K562 (cell line): ENCODE measurements around the gene TEAD3. TPM values are rescaled to one million over a fixed set of nuclear protein-coding genes. Genes with fewer than 3 reads are reported as not detected.
A peak's percentile ranks its signal among the peaks of the same experiment; 100 is the strongest.

Experiments
- EWSR1 ChIP-seq: fragments of 450-650 bp; IDR thresholded peaks from 2 replicates; pipeline ENCODE4 v1.6.1; 2018; ENCODE audit warnings: borderline replicate concordance, mild to moderate bottlenecking, low read depth, moderate library complexity; ENCODE audit not compliant: partially characterized antibody
- HMG20A ChIP-seq: fragments of 450-650 bp; formaldehyde crosslinking; conservative IDR thresholded peaks from 2 replicates; pipeline ENCODE4 v1.4.0; 2020; ENCODE audit warnings: mild to moderate bottlenecking, mixed read lengths
- HNRNPL ChIP-seq: fragments of 200-400 bp; formaldehyde crosslinking; IDR thresholded peaks from 2 replicates; pipeline ENCODE4 v1.6.1; 2017; ENCODE audit warnings: low read depth, mild to moderate bottlenecking, low read length
- PREB ChIP-seq: sonication (generic); formaldehyde crosslinking; IDR thresholded peaks from 2 replicates; pipeline ENCODE4 v1.8.1; 2023; ENCODE audit warnings: mild to moderate bottlenecking, missing genetic modification reagents
- PRMT5 ChIP-seq: sonication (generic); formaldehyde crosslinking; IDR thresholded peaks from 2 replicates; pipeline ENCODE4 v1.5.0; 2020; ENCODE audit warnings: missing genetic modification reagents
- RBM39 ChIP-seq: fragments of 200-400 bp; formaldehyde crosslinking; optimal IDR thresholded peaks from 2 replicates; pipeline ENCODE3; 2018; ENCODE audit warnings: low read depth, low read length
- SIRT6 ChIP-seq: IDR thresholded peaks from one replicate; pipeline ENCODE4 v1.6.1; 2012; ENCODE audit warnings: low read depth, mild to moderate bottlenecking, control low read depth, inconsistent platforms, low read length, moderate library complexity
- ZNF140 ChIP-seq: fragments of 250-450 bp; sonication (Bioruptor Pico); IDR thresholded peaks from 2 replicates; pipeline ENCODE4 v1.8.0; 2021; ENCODE audit warnings: moderate library complexity, mild to moderate bottlenecking, inconsistent platforms
- ZNF143 ChIP-seq: sonication (generic); formaldehyde crosslinking; IDR thresholded peaks from 2 replicates; pipeline ENCODE4 v1.9.0; 2022; ENCODE audit warnings: mild to moderate bottlenecking, missing genetic modification reagents
- ZNF253 ChIP-seq: fragments of 250-450 bp; sonication (Bioruptor Pico); conservative IDR thresholded peaks from 2 replicates; pipeline ENCODE4 v1.6.1; 2021; ENCODE audit warnings: mild to moderate bottlenecking
- ZNF445 ChIP-seq: fragments of 250-450 bp; sonication (Bioruptor Pico); IDR thresholded peaks from 2 replicates; pipeline ENCODE4 v1.4.0; 2020; ENCODE audit warnings: low read depth, mild to moderate bottlenecking, moderate library complexity
- ZNF609 ChIP-seq: sonication (generic); formaldehyde crosslinking; IDR thresholded peaks from 2 replicates; pipeline ENCODE4 v1.8.1; 2023; ENCODE audit warnings: missing genetic modification reagents, mild to moderate bottlenecking, borderline replicate concordance
- ZNF75A ChIP-seq: fragments of 450-650 bp; formaldehyde crosslinking; IDR thresholded peaks from 2 replicates; pipeline ENCODE4 v1.4.0; 2020; ENCODE audit warnings: mild to moderate bottlenecking
- polyA plus RNA-seq, 8 experiments: library from polyadenylated mRNA; depleted of rRNA in 4 of 8; stranded (reverse) in 5 of 8; unstranded in 3 of 8; fragments of >200 nt; fragmentation: Nextera tagmentation in 2 of 8; fragmentation: Illumina TruSeq in 1 of 8; extraction: Ambion mirVana in 2 of 8; extraction: Trizol in 1 of 8; gene quantifications; 2 replicates each; pipeline versions ENCODE4 v1.2.1 to v1.2.3, GENCODE V29; 2011 to 2014; ENCODE audit warnings: inconsistent platforms in 1 of 8, missing spikeins in 1 of 8
- total RNA-seq, 7 experiments: library from RNA; depleted of rRNA in 6 of 7; stranded (reverse); fragments of >200 nt in 6 of 7; fragmentation: Illumina TruSeq in 2 of 7; extraction: Trizol in 2 of 7; gene quantifications; 2 replicates each; pipeline versions ENCODE4 v1.2.1 to v1.2.3, GENCODE V29; 2011 to 2021; ENCODE audit warnings: low replicate concordance in 1 of 7
- TF ChIP-seq, protein P1 (sequence below): fragments of 450-650 bp; formaldehyde crosslinking; IDR thresholded peaks from 2 replicates; pipeline ENCODE4 v1.4.0; 2020; ENCODE audit warnings: mild to moderate bottlenecking, mixed read lengths
- TF ChIP-seq, protein P2 (sequence below): fragments of 450-650 bp; IDR thresholded peaks from 2 replicates; pipeline ENCODE4 v1.6.1; 2016; ENCODE audit warnings: missing biosample characterization, missing genetic modification characterization

TEAD3 gene
- total and polyA plus RNA-seq, 9 of the 15 experiments (the other 6 are each of a cell fraction or from before 2014, with no cell fraction given): 0.63 to 13.2 (median 3.3) TPM

- TF ChIP-seq, protein P1, sequence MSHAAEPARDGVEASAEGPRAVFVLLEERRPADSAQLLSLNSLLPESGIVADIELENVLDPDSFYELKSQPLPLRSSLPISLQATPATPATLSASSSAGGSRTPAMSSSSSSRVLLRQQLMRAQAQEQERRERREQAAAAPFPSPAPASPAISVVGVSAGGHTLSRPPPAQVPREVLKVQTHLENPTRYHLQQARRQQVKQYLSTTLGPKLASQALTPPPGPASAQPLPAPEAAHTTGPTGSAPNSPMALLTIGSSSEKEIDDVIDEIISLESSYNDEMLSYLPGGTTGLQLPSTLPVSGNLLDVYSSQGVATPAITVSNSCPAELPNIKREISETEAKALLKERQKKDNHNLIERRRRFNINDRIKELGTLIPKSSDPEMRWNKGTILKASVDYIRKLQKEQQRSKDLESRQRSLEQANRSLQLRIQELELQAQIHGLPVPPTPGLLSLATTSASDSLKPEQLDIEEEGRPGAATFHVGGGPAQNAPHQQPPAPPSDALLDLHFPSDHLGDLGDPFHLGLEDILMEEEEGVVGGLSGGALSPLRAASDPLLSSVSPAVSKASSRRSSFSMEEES: peak; percentile 33
- no peak for TF ChIP-seq EWSR1
- TF ChIP-seq SIRT6: peak; percentile 75
- TF ChIP-seq PREB (CRISPR knock-in tag): no peak
- TF ChIP-seq ZNF445: no peak
- TF ChIP-seq RBM39: peak; percentile 27
- TF ChIP-seq ZNF253: 0 out of 2 replicates have a peak, but pooled peaks have one; percentile 57
- peak; percentile 15; the same call in 1 of the 2 replicates for TF ChIP-seq HNRNPL
- TF ChIP-seq ZNF140 (CRISPR knock-in tag): no peak
- TF ChIP-seq, protein P2, sequence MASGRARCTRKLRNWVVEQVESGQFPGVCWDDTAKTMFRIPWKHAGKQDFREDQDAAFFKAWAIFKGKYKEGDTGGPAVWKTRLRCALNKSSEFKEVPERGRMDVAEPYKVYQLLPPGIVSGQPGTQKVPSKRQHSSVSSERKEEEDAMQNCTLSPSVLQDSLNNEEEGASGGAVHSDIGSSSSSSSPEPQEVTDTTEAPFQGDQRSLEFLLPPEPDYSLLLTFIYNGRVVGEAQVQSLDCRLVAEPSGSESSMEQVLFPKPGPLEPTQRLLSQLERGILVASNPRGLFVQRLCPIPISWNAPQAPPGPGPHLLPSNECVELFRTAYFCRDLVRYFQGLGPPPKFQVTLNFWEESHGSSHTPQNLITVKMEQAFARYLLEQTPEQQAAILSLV (tag): no peak
- TF ChIP-seq ZNF75A (CRISPR knock-in tag): no peak
- TF ChIP-seq HMG20A: no peak
- peak; percentile 39; the same call in 1 of the 2 replicates for TF ChIP-seq ZNF143 (CRISPR knock-in tag)
- TF ChIP-seq ZNF609 (CRISPR knock-in tag): no peak
- 0 out of 2 replicates have a peak, but pooled peaks have one; percentile 43 for TF ChIP-seq PRMT5
Observed at GRCh38 chr6:35469751-35470662, 26.9 kb downstream of the TEAD3 start (continued).
